HG03159 (cell line): ENCODE results near the gene CACNA1B.

Source experiments
- ATAC-seq: cut with Tn5 transposase; IDR thresholded peaks from one replicate; pipeline ENCODE4 v1.9.1; 2021; ENCODE audit warnings: mild to moderate bottlenecking, moderate library complexity; ENCODE audit not compliant: unreplicated experiment

The CACNA1B gene

GRCh38 chr9:137978262-137978714 lies 100.7 kb downstream of the CACNA1B start:
- no peak for ATAC-seq

DNA sequence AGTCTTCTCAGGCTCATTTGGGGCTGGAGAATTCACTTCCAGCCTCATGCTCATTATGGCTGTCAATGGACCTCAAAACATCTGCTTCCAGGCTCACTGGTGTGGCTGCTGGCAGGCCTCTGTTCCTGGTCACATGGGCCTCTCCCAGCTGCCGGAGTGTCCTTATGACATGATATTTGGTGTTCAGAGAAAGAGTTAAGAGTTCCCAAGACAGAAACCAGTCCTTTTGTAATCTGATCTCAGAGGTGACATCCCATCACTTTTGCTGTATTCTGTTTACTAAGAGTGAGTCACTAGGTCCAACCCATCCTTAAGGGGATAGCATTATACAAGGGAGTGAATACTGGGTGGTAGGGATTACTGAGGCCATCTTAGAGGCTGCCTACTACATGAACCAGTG lies 104.6 kb downstream of the CACNA1B start:
- ATAC-seq = no peak

DNA sequence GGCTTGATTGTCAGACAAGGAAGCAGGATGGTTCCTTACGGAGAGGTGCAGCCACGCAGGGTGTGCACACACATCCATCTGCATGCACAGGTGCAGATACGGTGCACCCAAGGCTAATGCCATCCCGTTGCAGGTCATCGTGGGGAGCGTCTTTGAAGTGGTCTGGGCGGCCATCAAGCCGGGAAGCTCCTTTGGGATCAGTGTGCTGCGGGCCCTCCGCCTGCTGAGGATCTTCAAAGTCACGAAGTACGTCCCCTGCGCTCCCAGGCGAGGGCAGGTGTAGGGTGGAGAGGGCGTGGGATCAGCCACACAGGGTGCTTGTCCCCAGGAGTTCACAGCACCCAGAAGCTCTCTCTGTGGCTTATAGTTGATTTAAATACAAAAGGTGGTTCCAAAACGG lies 106.4 kb downstream of the CACNA1B start:
- no peak for ATAC-seq

GRCh38 chr9:137984520-137985257 lies 107.1 kb downstream of the CACNA1B start:
- no peak for ATAC-seq

DNA sequence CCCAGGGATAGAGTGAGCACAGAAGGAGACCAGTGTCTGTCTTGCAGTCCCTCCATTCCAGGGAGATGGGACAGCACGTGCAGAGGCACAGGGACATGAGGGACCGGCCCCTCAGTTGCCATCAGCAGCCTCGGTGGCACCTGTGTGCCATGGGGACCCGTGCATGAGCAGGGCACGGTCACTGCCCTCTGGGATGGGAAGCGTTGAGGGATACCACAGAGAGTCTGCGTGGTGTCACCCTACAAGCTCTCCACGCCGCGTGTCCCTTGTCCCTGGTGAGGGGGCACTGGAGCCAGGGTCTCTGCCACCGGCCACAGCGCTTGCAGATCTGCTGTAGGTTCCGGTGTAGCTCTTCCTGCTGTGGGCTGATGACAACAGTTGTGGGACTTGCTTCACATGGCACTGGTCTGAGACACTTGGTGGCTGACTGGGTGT lies 108.1 kb downstream of the CACNA1B start:
- no peak for ATAC-seq

DNA sequence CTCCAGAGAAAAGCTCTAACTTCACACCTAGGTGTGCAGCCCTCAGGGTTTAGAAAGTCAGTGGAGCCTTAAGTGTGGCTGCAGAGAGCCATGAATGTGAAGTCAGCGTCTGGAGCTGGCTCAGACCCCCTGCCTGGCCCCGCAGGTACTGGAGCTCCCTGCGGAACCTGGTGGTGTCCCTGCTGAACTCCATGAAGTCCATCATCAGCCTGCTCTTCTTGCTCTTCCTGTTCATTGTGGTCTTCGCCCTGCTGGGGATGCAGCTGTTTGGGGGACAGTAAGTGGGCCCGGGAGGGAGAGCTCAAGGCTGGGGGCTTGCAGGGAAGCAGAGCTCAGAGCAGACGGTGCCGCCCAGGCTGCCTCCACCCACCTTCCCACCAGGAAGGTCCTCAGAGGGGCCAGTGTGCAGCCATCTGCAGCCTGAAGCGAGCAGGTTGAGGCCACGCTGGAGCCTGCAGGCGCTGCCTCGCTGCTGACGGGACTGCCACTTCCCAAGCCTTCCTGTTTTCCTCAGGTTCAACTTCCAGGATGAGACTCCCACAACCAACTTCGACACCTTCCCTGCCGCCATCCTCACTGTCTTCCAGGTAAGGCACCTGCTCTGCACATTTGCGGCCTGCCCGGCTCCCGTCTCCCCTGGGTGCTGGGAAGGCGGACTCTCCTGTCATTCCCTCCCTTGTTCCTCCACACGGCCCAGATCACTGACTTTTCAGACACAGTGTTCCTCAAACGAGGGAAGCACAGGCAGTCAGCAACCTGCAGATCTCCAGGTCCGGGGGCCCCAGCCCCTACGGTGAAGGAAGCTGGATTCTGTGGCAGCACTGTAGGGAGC lies 108.9 kb downstream of the CACNA1B start:
- ATAC-seq = no peak

DNA sequence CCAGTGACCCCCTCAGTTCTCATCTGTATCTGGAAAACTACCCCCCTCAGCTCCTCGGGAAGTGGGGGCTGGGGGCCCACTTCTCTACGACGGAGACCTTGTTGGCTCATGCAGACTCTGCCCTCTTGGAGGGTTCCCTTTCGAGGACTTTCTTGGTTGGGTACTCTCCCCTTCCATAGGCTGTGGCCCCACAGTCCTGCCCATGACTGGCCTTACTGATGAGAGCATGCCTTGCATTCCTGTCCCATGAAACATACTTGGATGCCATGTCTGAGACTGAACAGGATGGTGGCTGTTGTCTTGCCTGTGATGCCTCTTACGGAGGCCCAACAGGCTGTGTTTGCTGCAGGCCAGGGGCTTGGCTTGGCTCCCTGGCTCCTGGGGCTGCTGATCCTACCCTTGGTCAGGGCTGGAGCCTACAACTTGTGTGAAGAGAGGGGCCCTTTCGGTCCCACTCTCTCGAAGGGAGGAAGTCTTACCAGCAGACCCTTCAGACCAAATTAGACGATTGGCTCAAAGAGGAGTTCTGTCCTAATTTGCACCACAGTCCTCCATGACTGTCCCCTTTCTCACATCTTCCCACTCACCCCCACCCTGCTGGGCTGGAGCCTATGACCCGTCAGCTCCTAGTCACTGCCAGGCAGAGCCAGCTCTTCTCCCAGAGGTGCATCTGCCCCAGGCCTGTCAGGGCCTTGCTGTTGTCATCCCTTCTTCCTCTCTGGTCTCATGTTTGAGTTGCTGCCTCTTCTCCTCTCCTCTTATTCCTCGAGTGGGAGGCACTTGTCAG lies 109.9 kb downstream of the CACNA1B start:
- no peak for ATAC-seq

DNA sequence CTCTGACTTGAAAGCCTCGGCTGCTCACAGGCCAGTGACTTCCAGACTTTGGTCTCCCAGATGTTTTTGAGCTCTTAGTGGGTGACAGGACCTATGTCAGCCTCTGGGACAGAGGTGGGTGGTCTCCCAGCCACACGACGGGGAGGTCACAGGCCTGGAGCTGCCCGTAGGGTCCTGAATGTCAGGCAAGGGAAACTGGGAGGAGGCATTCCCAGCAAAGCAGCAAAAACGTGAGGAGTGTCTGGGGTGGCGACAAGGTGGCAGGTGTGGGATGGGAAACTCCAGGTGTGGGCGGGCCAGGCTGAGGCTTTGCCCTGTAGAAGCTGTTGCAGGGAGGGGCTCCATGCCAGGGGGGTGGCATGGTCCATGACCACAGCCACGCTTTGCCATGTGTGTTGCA lies 110.5 kb downstream of the CACNA1B start:
- ATAC-seq = no peak

DNA sequence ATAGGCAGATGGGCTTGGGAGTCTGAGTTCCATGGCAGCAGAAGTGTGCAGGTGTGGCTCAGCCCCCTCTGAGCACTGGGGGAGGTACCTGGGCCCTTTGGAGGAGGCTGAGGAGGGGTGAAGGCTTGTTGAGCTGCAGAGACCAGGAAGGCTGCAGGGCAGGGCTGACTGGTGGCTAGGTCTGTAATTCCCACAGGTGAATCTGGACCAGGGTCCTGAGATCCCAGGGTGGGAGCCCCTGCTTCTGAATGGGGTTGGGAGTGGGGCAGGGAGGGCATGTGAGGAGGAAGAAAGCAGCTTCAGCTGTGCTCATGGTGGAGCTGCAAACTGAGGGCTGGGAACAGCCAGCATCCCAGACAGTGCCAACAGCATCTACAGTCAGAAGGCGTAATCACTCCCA lies 111.1 kb downstream of the CACNA1B start:
- ATAC-seq = no peak

- ATAC-seq = no peak
Observed at GRCh38 chr9:137989156-137989555, 111.6 kb downstream of the CACNA1B start.

GRCh38 chr9:137989999-137990715 lies 112.6 kb downstream of the CACNA1B start:
- no peak for ATAC-seq

GRCh38 chr9:138003485-138004190 lies 126.1 kb downstream of the CACNA1B start:
- ATAC-seq = no peak

DNA sequence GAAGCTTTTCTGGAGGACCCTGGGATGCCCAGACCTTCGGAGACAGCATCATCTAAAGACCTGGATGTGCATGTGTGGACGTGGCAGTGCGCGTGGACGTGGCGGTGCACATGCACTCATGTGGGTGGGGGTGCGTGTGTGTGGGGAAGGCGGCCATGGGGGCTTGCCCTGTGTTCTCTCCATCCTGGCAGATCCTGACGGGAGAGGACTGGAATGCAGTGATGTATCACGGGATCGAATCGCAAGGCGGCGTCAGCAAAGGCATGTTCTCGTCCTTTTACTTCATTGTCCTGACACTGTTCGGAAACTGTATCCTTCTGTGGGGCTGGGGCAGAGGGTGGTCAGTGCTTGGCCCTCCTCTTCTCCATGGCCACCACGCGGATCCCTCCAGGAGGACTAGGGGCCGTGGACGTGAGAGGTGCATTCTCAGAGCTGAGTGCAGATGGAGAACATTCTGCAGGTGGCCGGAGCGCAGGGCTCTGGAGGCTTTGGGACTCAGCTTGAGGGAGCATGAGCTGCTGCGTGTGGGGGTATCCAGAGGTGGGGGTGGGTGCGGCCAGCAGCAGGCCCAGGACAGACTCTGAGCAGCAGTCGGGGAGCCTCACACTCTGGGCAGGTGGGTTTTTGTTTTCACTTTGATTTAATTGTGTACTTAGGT lies 129.1 kb downstream of the CACNA1B start:
- ATAC-seq = no peak

- ATAC-seq = no peak
Observed at GRCh38 chr9:138007566-138007917, 130.0 kb downstream of the CACNA1B start.

DNA sequence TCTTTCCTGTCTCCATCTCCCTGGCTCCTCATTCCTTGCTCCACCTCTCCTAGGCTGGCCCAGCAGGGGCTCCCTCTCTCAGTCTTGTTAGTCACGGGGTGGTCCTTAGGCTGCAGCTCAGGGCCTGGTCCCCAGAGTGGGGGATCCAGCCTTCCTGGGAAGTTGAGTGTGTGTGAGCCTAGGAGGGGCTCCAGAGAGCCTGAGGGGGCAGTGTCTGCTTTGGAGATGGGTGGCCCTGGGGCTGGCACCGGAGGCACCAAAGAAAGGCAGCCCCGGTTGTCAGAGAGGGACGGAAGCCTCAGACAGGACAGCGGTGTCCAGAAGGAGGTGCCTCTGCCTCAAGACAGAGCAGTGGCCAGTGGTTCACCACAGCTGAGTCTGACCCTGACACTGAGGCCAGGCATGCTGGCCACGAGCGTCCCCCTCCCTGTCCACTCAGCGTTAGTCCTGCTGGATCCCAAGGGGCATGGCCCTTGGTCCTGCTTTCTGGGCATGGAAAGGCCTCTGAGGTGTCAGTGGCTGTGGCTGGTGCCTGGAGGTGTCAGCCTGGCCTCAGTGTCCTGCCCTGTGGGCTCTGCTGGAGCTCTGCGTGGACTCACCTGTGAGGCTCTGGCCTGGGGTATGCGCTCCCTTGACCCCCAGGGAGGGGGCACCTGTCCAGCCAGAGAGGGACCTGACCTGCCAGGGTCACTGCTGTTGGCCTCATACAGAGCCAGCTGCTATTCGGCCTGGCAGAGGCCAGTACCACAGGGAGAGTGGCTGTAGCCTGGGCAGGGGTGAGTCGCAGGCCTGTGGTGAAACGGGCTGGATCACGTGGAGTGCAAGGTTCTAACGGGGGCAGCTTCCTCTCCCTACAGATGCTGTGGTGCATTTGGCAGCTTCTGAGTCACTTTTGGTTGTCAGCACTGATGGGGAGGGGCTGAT lies 130.6 kb downstream of the CACNA1B start:
- ATAC-seq = no peak

- ATAC-seq = no peak
Observed at GRCh38 chr9:138009016-138009802, 131.6 kb downstream of the CACNA1B start.

- no peak for ATAC-seq
Observed at GRCh38 chr9:138009803-138010690, 132.5 kb downstream of the CACNA1B start.
